IMR-90 (cell line): ENCODE measurements around the gene LETM1. TPM values are rescaled to one million over a fixed set of nuclear protein-coding genes. Genes with fewer than 3 reads are reported as not detected.

Experiments
- ATAC-seq: fragments of 200-7000 bp; cut with Tn5 transposase; 2 replicates; pipeline ENCODE4 v1.9.1; 2020; ENCODE audit warnings: low read depth, mild to moderate bottlenecking, moderate library complexity
- BruUV-seq: library from RNA; stranded (reverse); fragments of 400-500 nt; replicated peaks from 2 replicates; lab custom pipeline; 2021; lab: Mats Ljungman, UMichigan
- CTCF ChIA-PET: fragments of 300-600 bp; formaldehyde crosslinking; extraction: SDS; loops from one replicate; lab custom pipeline; 2021; ENCODE audit warnings: antibody characterized with exemption; lab: Yijun Ruan, JAX
- POLR2A ChIA-PET: fragments of 300-600 bp; sonication (Branson Sonifier 250); formaldehyde crosslinking; loops from one replicate; lab custom pipeline; 2022; ENCODE audit warnings: antibody characterized with exemption; ENCODE audit not compliant: unreplicated experiment; lab: Charles Lee
- DNase-seq: peaks from one replicate; pipeline ENCODE4 v3.0.0; 2013
- H2AFZ ChIP-seq: replicated peaks from 2 replicates; pipeline ENCODE3; 2013; ENCODE audit warnings: low read length, mild to moderate bottlenecking; ENCODE audit not compliant: poor library complexity
- H2AK5ac ChIP-seq: 2 replicates; pipeline ENCODE4 v1.6.1; 2013; ENCODE audit warnings: low read depth, low read length, inconsistent platforms
- H2AK9ac ChIP-seq: replicated peaks from 2 replicates; pipeline ENCODE3; 2013; ENCODE audit warnings: mild to moderate bottlenecking, low read depth, low read length, moderate library complexity; ENCODE audit not compliant: poor library complexity
- H2BK120ac ChIP-seq: 2 replicates; pipeline ENCODE4 v1.6.1; 2013; ENCODE audit warnings: low read depth, low read length, inconsistent platforms
- H2BK15ac ChIP-seq: 3 replicates; pipeline ENCODE4 v1.6.1; 2013; ENCODE audit warnings: low read depth, low read length, inconsistent platforms
- H2BK20ac ChIP-seq: 2 replicates; pipeline ENCODE4 v1.6.1; 2013; ENCODE audit warnings: low read depth, mild to moderate bottlenecking, inconsistent platforms, low read length, moderate library complexity
- H2BK5ac ChIP-seq: 2 replicates; pipeline ENCODE4 v1.6.1; 2013; ENCODE audit warnings: mild to moderate bottlenecking, low read depth, low read length, inconsistent platforms; ENCODE audit not compliant: poor library complexity, severe bottlenecking
- H3K14ac ChIP-seq: replicated peaks from 2 replicates; pipeline ENCODE4 v1.6.1; 2013; ENCODE audit warnings: low read depth, low read length, inconsistent platforms
- H3K18ac ChIP-seq: 2 replicates; pipeline ENCODE4 v1.6.1; 2013; ENCODE audit warnings: low read depth, low read length, control low read depth
- H3K23ac ChIP-seq: 2 replicates; pipeline ENCODE4 v1.6.1; 2013; ENCODE audit warnings: low read depth, low read length, inconsistent platforms
- H3K27ac ChIP-seq: 2 replicates; pipeline ENCODE4 v1.5.1; 2013; ENCODE audit warnings: mild to moderate bottlenecking, control low read depth, low read length; ENCODE audit not compliant: insufficient read depth
- H3K27me3 ChIP-seq: 2 replicates; pipeline ENCODE4 v1.6.1; 2013; ENCODE audit warnings: low read length; ENCODE audit not compliant: control insufficient read depth, insufficient read depth
- H3K36me3 ChIP-seq: 2 replicates; pipeline ENCODE4 v1.6.1; 2013; ENCODE audit warnings: low read length, mixed read lengths; ENCODE audit not compliant: control insufficient read depth, insufficient read depth
- H3K4ac ChIP-seq: 2 replicates; pipeline ENCODE4 v1.6.1; 2013; ENCODE audit warnings: low read depth, low read length, inconsistent platforms
- H3K4me1 ChIP-seq: 2 replicates; pipeline ENCODE4 v1.6.1; 2013; ENCODE audit warnings: low read length, mixed read lengths; ENCODE audit not compliant: control insufficient read depth, insufficient read depth
- H3K4me2 ChIP-seq: 2 replicates; pipeline ENCODE4 v1.6.1; 2013; ENCODE audit warnings: low read depth, mild to moderate bottlenecking, control low read depth, low read length, moderate library complexity
- H3K4me3 ChIP-seq: 2 replicates; pipeline ENCODE4 v1.5.1; 2013; ENCODE audit warnings: low read depth, mild to moderate bottlenecking, control low read depth, low read length, moderate library complexity; ENCODE audit not compliant: insufficient read depth
- H3K56ac ChIP-seq: 2 replicates; pipeline ENCODE4 v1.6.1; 2013; ENCODE audit warnings: low read length, inconsistent platforms; ENCODE audit not compliant: insufficient read depth; ENCODE audit errors: extremely low read depth
- H3K79me1 ChIP-seq, 2 experiments: 2 replicates each; pipeline ENCODE4 v1.6.1; 2013; ENCODE audit warnings: low read length in 2 of 2, inconsistent platforms in 1 of 2, low read depth in 1 of 2
- H3K9ac ChIP-seq: 2 replicates; pipeline ENCODE4 v1.6.1; 2013; ENCODE audit warnings: low read depth, low read length, control low read depth
- H3K9me1 ChIP-seq: 2 replicates; pipeline ENCODE4 v1.6.1; 2013; ENCODE audit warnings: low read length, inconsistent platforms; ENCODE audit not compliant: insufficient read depth
- H3K9me3 ChIP-seq: 2 replicates; pipeline ENCODE4 v1.6.1; 2013; ENCODE audit warnings: low read length; ENCODE audit not compliant: control insufficient read depth, insufficient read depth
- H4K20me1 ChIP-seq: 2 replicates; pipeline ENCODE4 v1.6.1; 2013; ENCODE audit warnings: low read length, inconsistent platforms; ENCODE audit not compliant: insufficient read depth
- H4K5ac ChIP-seq: 2 replicates; pipeline ENCODE4 v1.6.1; 2013; ENCODE audit warnings: mild to moderate bottlenecking, low read depth, low read length, control low read depth
- H4K8ac ChIP-seq, 2 experiments: 2 replicates each; pipeline ENCODE4 v1.6.1; 2013; ENCODE audit warnings: low read depth in 2 of 2, low read length in 2 of 2, control low read depth in 1 of 2, inconsistent platforms in 1 of 2
- H4K91ac ChIP-seq: 2 replicates; pipeline ENCODE4 v1.6.1; 2013; ENCODE audit warnings: low read depth, low read length, inconsistent platforms; ENCODE audit not compliant: insufficient read depth
- BHLHE40 ChIP-seq: fragments of 150-350 bp; IDR thresholded peaks from 2 replicates; pipeline ENCODE4 v1.6.1; 2016; ENCODE audit warnings: mild to moderate bottlenecking, low read depth, low read length
- FOS ChIP-seq: fragments of 150-350 bp; IDR thresholded peaks from 2 replicates; pipeline ENCODE4 v1.6.1; 2016; ENCODE audit warnings: low read depth, low read length
- MAFK ChIP-seq: IDR thresholded peaks from 2 replicates; pipeline ENCODE4 v1.6.1; 2012; ENCODE audit warnings: low read depth, low read length, improper control_type of control experiment
- POLR2A ChIP-seq: IDR thresholded peaks from 2 replicates; pipeline ENCODE4 v1.6.1; 2012; ENCODE audit warnings: mild to moderate bottlenecking, low read depth, low read length
- RFX5 ChIP-seq: IDR thresholded peaks from 2 replicates; pipeline ENCODE4 v1.8.0; 2012; ENCODE audit warnings: low read depth, mild to moderate bottlenecking, low read length, moderate library complexity
- SMC3 ChIP-seq: fragments of 150-350 bp; IDR thresholded peaks from 2 replicates; pipeline ENCODE4 v1.6.1; 2016; ENCODE audit warnings: low read depth, mild to moderate bottlenecking, antibody characterized with exemption, low read length, moderate library complexity
- USF2 ChIP-seq: fragments of 150-350 bp; IDR thresholded peaks from 2 replicates; pipeline ENCODE4 v1.6.1; 2017; ENCODE audit warnings: mild to moderate bottlenecking, antibody characterized with exemption, low read length, low read depth
- WGBS, 2 experiments: methylation state at CpG; one replicate each; pipeline versions ENCODE4 v1.1.5 to v1.1.7; 2013; ENCODE audit warnings: missing lambda C conversion rate in 2 of 2; ENCODE audit not compliant: insufficient read length in 1 of 2; ENCODE audit errors: extremely low coverage in 2 of 2; 5-methylcytosine and 5-hydroxymethylcytosine counted together
- dilution Hi-C: fragments of 300-500 bp; cut with HindIII; formaldehyde crosslinking; loops from one replicate; pipeline ENCODE4 v1.14.3; 2018; ENCODE audit warnings: low sequenced_read_pairs; ENCODE audit not compliant: unreplicated experiment
- in situ Hi-C: fragments of 300-500 bp; cut with MboI; formaldehyde crosslinking; loops from 3 replicates; pipeline ENCODE4 v1.14.3; 2019; ENCODE audit warnings: low sequenced_read_pairs, inconsistent platforms, mixed read lengths
- intact Hi-C: fragments of 100-400 bp; cut with micrococcal nuclease; formaldehyde crosslinking; loops from 2 replicates; pipeline ENCODE4 v1.10.0; 2022
- polyA plus RNA-seq, 3 experiments: library from polyadenylated mRNA; depleted of rRNA; stranded (reverse); fragments of >200 nt; gene quantifications; 2 replicates each; pipeline ENCODE4 v1.2.3, GENCODE V29; 2012; ENCODE audit warnings: low replicate concordance in 1 of 3
- total RNA-seq: library from RNA; depleted of rRNA; stranded (reverse); fragments of >200 nt; gene quantifications from 2 replicates; pipeline ENCODE4 v1.2.3, GENCODE V29; 2012
- TF ChIP-seq, protein P1 (sequence below): conservative IDR thresholded peaks from 2 replicates; pipeline ENCODE4 v1.5.1; 2012; ENCODE audit warnings: mild to moderate bottlenecking, low read depth, low read length, improper control_type of control experiment

The LETM1 gene
- total and polyA plus RNA-seq, 2 of the 4 experiments (the other 2 are of a cell fraction): 25.0 to 49.3 TPM

DNA sequence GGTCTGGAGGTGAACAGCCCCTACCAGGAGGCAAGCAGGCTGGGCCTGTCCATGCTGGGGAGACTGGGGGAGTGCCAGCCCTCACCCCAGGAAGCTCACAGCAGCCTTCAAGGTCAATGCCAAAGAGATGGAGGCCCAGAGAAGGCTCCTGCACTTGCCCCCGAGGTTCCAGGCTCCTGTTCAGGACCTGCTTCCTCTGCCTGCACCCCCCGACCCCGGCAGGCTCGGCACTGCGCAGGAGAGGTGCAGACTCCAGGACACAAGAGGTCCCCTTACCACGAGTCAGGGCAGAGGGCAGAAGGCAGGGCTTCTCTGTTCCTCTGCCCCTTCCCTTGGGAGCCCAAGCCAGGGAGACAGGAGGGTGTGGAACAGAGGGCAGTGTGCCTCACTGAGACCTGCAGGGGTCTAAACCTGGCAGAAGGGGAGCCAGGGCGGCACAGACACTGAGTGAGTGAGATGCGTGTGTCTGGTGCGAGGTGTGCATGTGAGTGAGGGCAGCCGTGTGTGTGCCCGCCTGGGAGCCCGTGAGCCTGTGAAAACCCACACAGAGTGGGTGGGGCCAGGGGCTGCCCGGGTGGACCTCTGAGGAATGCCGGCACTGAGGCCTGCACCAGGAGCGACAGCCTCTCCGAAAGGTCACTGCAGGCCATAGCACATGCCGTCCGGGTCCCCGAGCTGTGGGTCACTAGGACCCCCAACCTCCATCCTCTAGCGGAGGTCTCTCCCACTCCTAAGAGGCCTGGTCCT, 93.5 kb downstream of the LETM1 start:
- H3K27me3 ChIP-seq: no peaks in the 10 kb centered on the region
- no peak overlapping the region for H3K4me3 ChIP-seq
- no peak overlapping the region for H3K23ac ChIP-seq
- H3K9me1 ChIP-seq: no peaks in the 10 kb centered on the region
- H4K8ac ChIP-seq: no peak overlapping the region
- no peak overlapping the region for H2AFZ ChIP-seq
- H2BK15ac ChIP-seq: no peak overlapping the region
- H4K5ac ChIP-seq: no peak overlapping the region
- no peak overlapping the region for H3K27ac ChIP-seq
- H2BK120ac ChIP-seq: no peak overlapping the region
- dilution Hi-C loops: no loop called here
- POLR2A ChIA-PET: no interaction called here
- H2AK9ac ChIP-seq: peak overlapping the region; percentile 42
- no peak overlapping the region for H3K14ac ChIP-seq
- H3K79me1 ChIP-seq: no peaks in the 10 kb centered on the region
- no peaks in the 10 kb centered on the region; the same call in 1 of the 2 replicates for H4K20me1 ChIP-seq
- H3K56ac ChIP-seq: no peak overlapping the region
- no peak overlapping the region for H2BK20ac ChIP-seq
- no peak overlapping the region for H2BK5ac ChIP-seq
- 94% methylated on average over 6 of the region's 20 CpGs; no CpG with 5 or more reads in 1 of the 2 experiments for WGBS, 2 experiments
- H2AK5ac ChIP-seq: no peak overlapping the region
- BruUV-seq: no TSS peak
- CTCF ChIA-PET: no interaction called here
- H4K91ac ChIP-seq: no peak overlapping the region
- no peaks in the 10 kb centered on the region for H3K36me3 ChIP-seq
- DNase-seq (no peak), ATAC-seq (no peak)
- intact Hi-C loops: no loop called here
- H3K9me3 ChIP-seq: no peaks in the 10 kb centered on the region
- peaks cover 4% of the 10 kb centered on the region; the same call in 1 of the 2 replicates for H3K4me1 ChIP-seq
- TF ChIP-seq, protein P1, sequence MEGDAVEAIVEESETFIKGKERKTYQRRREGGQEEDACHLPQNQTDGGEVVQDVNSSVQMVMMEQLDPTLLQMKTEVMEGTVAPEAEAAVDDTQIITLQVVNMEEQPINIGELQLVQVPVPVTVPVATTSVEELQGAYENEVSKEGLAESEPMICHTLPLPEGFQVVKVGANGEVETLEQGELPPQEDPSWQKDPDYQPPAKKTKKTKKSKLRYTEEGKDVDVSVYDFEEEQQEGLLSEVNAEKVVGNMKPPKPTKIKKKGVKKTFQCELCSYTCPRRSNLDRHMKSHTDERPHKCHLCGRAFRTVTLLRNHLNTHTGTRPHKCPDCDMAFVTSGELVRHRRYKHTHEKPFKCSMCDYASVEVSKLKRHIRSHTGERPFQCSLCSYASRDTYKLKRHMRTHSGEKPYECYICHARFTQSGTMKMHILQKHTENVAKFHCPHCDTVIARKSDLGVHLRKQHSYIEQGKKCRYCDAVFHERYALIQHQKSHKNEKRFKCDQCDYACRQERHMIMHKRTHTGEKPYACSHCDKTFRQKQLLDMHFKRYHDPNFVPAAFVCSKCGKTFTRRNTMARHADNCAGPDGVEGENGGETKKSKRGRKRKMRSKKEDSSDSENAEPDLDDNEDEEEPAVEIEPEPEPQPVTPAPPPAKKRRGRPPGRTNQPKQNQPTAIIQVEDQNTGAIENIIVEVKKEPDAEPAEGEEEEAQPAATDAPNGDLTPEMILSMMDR: no peak
- no peak for TF ChIP-seq RFX5
- no peak for TF ChIP-seq USF2
- TF ChIP-seq FOS: no peak
- TF ChIP-seq BHLHE40: no peak
- no peak for TF ChIP-seq MAFK
- no peak for TF ChIP-seq POLR2A
- TF ChIP-seq SMC3: no peak
- H3K4me2 ChIP-seq: no peak overlapping the region
- H3K9ac ChIP-seq: no peak overlapping the region
- in situ Hi-C loops: no loop called here
- H3K4ac ChIP-seq: no peak overlapping the region
- H3K18ac ChIP-seq: no peak overlapping the region
